22Rv1 (cell line): ENCODE measurements around the gene TAF9B.
"Not testable (repeated sequence)": the region's sequence is repeated elsewhere in the genome, so short reads cannot be mapped to it uniquely, and the experiment has no call there.

ENCODE experiments used
- H3K27ac ChIP-seq: fragments of 450-650 bp; 2 replicates; pipeline ENCODE4 v1.5.1; 2017
- CTCF ChIP-seq: fragments of 450-650 bp; IDR thresholded peaks from 2 replicates; pipeline ENCODE4 v1.5.1; 2017; ENCODE audit warnings: mild to moderate bottlenecking
- ZFX ChIP-seq: fragments of 450-650 bp; IDR thresholded peaks from 2 replicates; pipeline ENCODE4 v1.6.1; 2017; ENCODE audit warnings: antibody characterized with exemption, borderline replicate concordance

The TAF9B gene

DNA sequence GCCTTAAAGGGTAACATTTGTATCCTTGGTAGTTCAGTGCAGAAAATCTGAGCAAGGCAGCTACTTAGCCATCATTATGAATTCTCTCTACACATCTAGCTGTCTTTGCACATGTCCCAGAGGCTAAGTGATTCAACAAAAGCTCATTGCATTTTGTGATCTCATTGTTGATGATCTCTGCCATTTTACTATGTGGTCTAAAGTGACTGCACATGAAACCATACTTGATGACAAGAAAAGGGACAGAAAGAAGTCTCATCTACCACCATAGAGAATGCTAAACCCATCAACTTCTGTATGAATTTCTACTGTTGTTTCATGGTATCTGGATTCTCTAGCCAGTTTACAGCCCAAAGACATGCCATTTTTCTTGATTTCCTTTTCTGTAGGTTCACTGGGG, 41.3 kb downstream of the TAF9B start:
- no peak for TF ChIP-seq ZFX
- TF ChIP-seq CTCF: no peak
- H3K27ac ChIP-seq: no peak overlapping the region

DNA sequence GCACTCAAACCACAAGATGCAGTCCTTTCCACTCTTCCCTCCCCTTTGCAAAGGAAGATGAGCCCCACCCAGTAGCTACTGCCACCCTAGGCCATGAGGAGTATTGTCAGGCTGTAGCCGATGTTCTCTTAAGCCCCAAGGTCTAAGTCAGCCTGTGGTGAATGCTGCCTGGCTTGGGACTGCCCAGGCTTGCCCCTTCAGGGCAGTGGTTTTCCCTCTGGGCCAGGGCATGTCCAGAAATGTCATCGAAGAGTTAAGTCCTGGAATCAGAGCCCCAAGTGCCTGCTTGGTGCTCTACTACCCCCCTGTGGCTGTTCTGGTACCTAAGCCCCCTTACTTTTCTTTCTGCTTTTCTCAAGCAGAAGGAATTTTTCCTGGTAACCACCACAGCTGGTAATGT, 47.2 kb downstream of the TAF9B start:
- TF ChIP-seq CTCF (no peak), ZFX (no peak)
- H3K27ac ChIP-seq: no peak overlapping the region

DNA sequence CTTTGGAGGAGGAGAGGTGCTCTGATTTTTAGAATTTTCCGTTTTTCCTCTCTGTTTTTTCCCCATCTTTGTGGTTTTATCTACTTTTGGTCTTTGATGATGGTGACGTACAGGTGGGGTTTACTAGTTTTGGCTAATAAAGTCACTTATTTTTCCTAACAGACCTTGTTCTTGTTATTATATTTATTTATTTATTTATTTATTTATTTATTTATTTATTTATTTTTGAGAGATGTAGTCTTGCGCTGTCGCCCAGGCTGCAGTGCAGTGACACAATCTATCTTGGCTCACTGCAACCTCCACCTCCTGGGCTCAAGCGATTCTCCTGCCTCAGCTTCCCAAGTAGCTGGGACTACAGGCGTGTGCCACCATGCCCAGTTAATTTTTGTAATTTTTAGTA, 58.0 kb downstream of the TAF9B start:
- not testable (repeated sequence) for H3K27ac ChIP-seq
